IPS-20b (cell line): Measurements from ENCODE around the gene CHID1.

ENCODE experiments used
- H3K27ac ChIP-seq: one replicate; pipeline ENCODE4 v1.5.1; 2013; ENCODE audit warnings: low read length
- H3K27me3 ChIP-seq: 2 replicates; pipeline ENCODE4 v1.6.1; 2013; ENCODE audit warnings: mild to moderate bottlenecking, low read length, inconsistent platforms; ENCODE audit not compliant: insufficient read depth
- H3K36me3 ChIP-seq: 2 replicates; pipeline ENCODE4 v1.6.1; 2013; ENCODE audit warnings: low read depth, mild to moderate bottlenecking, inconsistent platforms, low read length, moderate library complexity; ENCODE audit not compliant: insufficient read depth
- H3K4me1 ChIP-seq: 2 replicates; pipeline ENCODE4 v1.6.1; 2013; ENCODE audit warnings: mild to moderate bottlenecking, control low read depth, inconsistent platforms, low read length, moderate library complexity; ENCODE audit not compliant: insufficient read depth
- H3K4me3 ChIP-seq: 2 replicates; pipeline ENCODE4 v1.5.1; 2013; ENCODE audit warnings: mild to moderate bottlenecking, low read length, inconsistent platforms
- H3K9ac ChIP-seq: 2 replicates; pipeline ENCODE4 v1.6.1; 2013; ENCODE audit warnings: low read depth, mild to moderate bottlenecking, inconsistent platforms, low read length, moderate library complexity
- H3K9me3 ChIP-seq: 2 replicates; pipeline ENCODE4 v1.6.1; 2013; ENCODE audit warnings: mild to moderate bottlenecking, low read depth, low read length, inconsistent platforms; ENCODE audit not compliant: insufficient read depth

Gene CHID1

DNA sequence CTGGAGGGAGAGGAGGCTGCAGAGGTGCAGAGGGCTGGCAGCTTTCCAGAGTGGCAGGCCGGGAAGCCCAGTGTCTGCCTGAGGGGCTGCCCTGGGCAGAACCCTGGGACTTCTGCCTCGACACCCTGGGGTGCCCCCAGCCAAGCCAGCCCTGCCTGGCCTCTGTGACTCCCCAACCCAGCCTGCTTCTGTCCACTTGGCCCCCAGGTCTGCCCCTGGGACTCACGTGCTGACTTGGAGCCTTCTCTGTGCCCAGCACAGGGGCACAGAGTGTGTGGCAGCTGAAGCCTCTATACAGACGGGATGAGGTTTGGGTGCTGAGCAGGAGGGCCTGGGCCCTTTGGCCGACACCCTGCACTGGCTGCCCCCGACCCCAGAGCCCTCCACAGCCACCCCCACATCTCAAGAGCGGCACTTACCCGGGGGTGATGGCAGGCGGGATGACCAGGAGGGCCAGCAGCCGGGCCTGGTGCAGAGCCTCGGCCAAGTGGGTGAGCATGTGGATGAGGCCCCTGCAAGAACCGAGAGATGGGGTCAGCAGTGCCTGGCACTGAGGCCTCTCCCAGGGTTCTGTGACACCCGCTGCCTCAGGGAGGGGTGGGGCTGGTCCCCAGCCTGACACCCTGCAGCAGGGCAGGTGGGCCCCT, 17.5 kb downstream of the CHID1 start:
- H3K9me3 ChIP-seq: no peaks in the 10 kb centered on the region
- H3K4me1 ChIP-seq: no peaks in the 10 kb centered on the region; the same call in 1 of the 2 replicates
- H3K9ac ChIP-seq: no peak overlapping the region
- no peaks in the 10 kb centered on the region for H3K27me3 ChIP-seq
- no peak overlapping the region for H3K27ac ChIP-seq
- H3K4me3 ChIP-seq: no peak overlapping the region
- peaks cover 5% of the 10 kb centered on the region; the same call in 1 of the 2 replicates for H3K36me3 ChIP-seq

GRCh38 chr11:890794-891540, 19.6 kb downstream of the CHID1 start:
- no peak overlapping the region for H3K9ac ChIP-seq
- no peaks in the 10 kb centered on the region; the same call in 1 of the 2 replicates for H3K4me1 ChIP-seq
- H3K36me3 ChIP-seq: 0 out of 2 replicates have a peak, but pooled peaks cover 19% of the 10 kb centered on the region
- no peak overlapping the region for H3K4me3 ChIP-seq
- H3K9me3 ChIP-seq: no peaks in the 10 kb centered on the region
- no peak overlapping the region for H3K27ac ChIP-seq
- H3K27me3 ChIP-seq: no peaks in the 10 kb centered on the region

DNA sequence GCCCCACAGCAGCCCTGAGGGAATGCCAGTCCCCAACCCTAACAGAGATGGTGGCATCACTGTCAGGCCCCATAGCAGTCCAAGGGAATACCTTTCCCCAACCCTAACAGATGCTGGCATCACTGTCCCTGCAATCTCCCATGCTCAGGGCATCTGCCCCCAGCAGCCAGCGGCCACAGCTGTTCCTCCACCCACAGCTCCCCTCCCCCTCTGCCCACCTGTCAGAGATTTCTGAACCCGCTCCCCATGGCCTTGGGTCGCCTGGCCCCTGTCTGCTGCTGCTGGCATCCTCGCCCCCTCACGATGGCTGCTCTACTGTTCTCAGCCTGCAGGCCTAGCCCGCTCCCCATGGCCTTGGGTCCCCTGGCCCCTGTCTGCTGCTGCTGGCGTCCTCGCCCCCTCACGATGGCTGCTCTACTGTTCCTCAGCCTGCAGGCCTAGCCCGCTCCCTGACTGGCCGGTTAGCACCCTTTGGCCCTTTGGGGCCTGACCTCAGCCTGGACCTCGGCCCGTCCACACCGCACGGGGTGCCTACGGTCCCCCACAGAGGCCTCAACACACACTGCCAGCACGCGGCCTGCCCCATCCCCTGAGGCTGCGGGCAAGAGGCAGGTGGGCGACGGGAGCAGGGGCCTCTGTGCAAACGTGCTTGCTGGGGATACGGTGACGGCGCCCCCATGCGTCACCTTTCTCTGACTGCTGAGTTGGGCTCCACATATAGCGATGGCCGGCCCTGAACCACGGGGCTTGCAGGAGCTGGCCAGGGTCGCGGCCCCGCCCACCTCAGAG, 20.7 kb downstream of the CHID1 start:
- Histone ChIP-seq H3K36me3 (0 out of 2 replicates have a peak, but pooled peaks cover 19% of the 10 kb centered on the region), H3K9ac (no peak overlapping the region), H3K27me3 (no peaks in the 10 kb centered on the region), H3K9me3 (no peaks in the 10 kb centered on the region), H3K4me3 (no peak overlapping the region), H3K4me1 (no peaks in the 10 kb centered on the region; the same call in 1 of the 2 replicates), H3K27ac (no peak overlapping the region)

DNA sequence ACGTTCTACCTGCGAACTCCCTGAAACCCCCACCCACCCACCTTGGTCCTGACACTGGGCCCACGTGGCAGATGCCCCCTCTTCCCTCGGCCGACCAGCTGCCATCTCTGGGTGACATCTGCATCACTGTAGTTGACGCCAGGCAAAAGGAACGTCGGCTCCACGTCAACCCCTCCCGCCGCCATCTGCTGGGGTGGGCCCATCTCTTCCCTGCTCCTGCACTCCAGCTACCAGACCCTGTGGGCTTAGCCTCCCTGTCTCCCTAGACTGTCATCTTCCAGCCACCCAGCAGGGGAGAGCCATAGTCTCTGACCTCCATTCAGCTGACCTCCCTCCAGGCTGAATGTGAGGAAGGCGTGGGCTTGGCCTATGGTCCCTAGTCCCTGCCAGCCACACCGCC, 21.4 kb downstream of the CHID1 start:
- Histone ChIP-seq H3K9me3 (no peaks in the 10 kb centered on the region), H3K4me3 (no peak overlapping the region), H3K27me3 (no peaks in the 10 kb centered on the region), H3K36me3 (0 out of 2 replicates have a peak, but pooled peaks cover 19% of the 10 kb centered on the region), H3K4me1 (no peaks in the 10 kb centered on the region; the same call in 1 of the 2 replicates), H3K9ac (no peak overlapping the region), H3K27ac (no peak overlapping the region)

DNA sequence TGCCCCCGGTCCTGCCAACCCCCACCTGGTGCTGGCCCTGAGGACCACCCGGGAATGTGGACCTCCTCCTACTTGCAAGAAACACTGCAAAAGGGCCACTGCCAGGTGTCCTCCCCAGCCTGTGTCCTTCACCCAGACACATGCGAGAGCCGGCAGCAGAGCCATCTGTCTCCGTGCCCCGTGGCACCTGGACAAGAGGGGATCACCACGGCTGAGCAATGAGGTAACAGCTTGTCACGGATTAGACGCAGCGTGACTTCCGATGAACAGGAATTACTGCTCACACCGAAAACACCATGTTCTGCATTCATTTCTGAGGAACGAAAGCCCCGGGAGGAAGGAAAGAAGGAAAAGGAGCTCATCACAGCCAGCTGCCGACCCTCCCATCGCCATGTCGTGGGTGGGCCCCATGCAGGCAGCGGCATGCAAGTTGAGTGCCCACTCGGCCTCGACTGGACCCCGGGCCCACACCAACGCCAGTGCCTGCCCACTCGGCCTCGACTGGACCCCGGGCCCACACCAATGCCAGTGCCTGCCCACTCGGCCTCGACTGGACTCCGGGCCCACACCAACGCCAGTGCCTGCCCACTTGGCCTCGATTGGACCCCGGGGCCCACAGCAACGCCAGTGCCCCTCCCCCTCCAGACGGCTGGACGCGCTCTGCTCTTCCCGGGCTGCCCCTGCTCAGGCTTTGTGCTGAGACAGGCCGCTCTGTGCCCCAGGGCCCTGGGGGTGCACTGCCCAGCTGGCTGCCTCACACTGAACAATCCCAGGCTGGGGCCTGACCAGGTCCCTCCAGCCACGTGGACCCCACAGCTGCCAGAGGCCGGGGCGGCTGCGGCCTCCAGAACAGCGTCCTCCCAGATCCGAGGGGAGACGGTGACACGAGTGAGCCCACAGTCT, 22.0 kb downstream of the CHID1 start:
- Histone ChIP-seq H3K27me3 (no peaks in the 10 kb centered on the region), H3K9me3 (no peaks in the 10 kb centered on the region), H3K9ac (no peak overlapping the region), H3K36me3 (0 out of 2 replicates have a peak, but pooled peaks cover 22% of the 10 kb centered on the region), H3K4me1 (no peaks in the 10 kb centered on the region; the same call in 1 of the 2 replicates), H3K27ac (no peak overlapping the region), H3K4me3 (no peak overlapping the region)

DNA sequence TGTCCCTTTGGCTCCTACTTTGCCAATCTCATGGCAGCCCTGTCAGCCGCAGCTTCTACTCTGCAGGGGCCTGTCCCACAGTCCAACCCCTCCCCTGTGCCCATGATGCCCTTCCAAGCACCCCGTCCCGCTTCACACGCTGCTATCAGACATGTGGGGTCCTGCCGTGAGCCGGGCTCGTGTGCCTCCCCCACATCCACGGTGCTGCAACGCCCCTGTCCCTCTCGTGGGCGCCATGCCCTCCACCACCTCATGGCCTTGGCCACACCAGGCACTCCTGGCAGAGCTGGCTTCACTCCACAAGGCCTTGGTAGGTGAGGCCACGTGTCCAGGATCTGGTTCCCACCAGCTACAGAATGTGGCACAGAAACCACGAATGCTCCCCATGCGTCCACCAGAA, 23.0 kb downstream of the CHID1 start:
- no peaks in the 10 kb centered on the region; the same call in 1 of the 2 replicates for H3K4me1 ChIP-seq
- H3K27ac ChIP-seq: no peak overlapping the region
- H3K4me3 ChIP-seq: no peak overlapping the region
- H3K9me3 ChIP-seq: no peaks in the 10 kb centered on the region
- H3K27me3 ChIP-seq: no peaks in the 10 kb centered on the region
- no peak overlapping the region for H3K9ac ChIP-seq
- peaks cover 29% of the 10 kb centered on the region for H3K36me3 ChIP-seq

- Histone ChIP-seq H3K36me3 (peaks cover 34% of the 10 kb centered on the region), H3K27me3 (no peaks in the 10 kb centered on the region), H3K27ac (no peak overlapping the region), H3K9me3 (no peaks in the 10 kb centered on the region), H3K9ac (no peak overlapping the region), H3K4me1 (no peaks in the 10 kb centered on the region; the same call in 1 of the 2 replicates), H3K4me3 (no peak overlapping the region)
Measured at GRCh38 chr11:886568-886967, 24.0 kb downstream of the CHID1 start.

DNA sequence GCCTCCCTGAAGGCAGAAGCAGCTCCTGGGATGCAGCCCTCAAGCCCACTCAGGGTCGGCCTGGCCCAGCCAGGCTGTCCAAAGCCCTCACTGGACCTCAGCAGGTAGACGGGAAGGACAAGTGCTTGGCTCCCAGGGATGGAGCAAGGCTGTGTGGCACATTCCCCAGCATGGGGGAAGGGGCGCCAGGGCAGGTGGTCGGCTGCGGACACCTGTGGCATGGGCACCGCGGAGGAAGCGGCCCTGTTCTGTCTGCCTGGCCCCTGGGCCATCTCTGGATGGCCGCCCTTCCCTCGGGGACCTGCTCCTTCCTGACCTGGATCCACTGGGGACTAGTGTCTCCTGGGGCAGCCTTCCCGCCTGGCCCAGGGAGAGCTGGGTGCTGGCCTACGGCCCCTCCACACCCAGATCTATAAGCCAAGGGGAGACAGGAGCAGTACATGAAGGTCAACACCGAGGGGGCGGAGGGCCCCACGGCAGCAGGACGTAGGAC, 26.0 kb downstream of the CHID1 start:
- H3K36me3 ChIP-seq: peaks cover 49% of the 10 kb centered on the region

DNA sequence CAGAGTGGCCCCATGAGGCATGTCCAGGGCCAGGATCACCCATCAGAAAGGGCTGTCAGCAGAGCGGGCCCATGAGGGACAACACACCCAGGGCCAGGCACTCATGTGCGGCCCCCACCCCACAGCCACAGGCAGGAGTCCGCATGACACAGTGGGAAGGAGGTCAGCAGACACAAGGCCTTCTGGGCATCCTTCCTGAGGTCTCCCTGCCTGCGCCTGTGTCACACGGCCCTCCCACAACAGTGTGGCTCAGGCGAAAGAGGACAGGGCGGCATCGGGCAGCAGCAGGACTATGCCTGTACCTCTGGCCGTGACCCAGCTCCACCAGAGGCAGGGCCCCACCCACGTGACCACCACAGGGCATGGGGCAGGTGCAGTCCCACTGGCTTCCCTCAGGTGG, 27.1 kb downstream of the CHID1 start:
- Histone ChIP-seq H3K9me3 (no peaks in the 10 kb centered on the region), H3K27me3 (no peaks in the 10 kb centered on the region), H3K9ac (no peak overlapping the region), H3K4me3 (no peak overlapping the region), H3K27ac (no peak overlapping the region), H3K4me1 (no peaks in the 10 kb centered on the region), H3K36me3 (peaks cover 55% of the 10 kb centered on the region)

More for the DNA sequence above, 26.0 kb downstream of the CHID1 start:
- Histone ChIP-seq H3K9ac (no peak overlapping the region), H3K9me3 (no peaks in the 10 kb centered on the region), H3K4me1 (no peaks in the 10 kb centered on the region), H3K27me3 (no peaks in the 10 kb centered on the region), H3K4me3 (no peak overlapping the region), H3K27ac (no peak overlapping the region)

DNA sequence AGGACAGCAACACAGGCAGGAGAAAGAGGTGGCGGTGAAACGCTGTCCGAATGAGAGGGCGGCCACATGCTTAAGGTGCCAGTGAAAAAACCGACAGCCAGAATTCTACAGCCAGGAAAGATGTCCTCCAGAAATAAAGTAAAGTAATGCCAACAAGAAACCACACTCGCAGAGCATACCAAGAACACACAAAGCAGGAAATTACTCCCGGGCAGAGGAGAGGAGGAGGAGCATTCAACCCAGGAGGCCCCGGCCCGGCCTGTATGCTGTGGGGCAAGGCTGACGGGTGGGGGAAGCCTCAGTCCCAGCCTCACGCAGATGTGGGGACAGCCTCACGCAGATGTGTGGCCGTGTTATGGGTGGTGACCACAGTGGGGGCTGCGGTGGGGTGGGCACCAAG, 28.0 kb downstream of the CHID1 start:
- Histone ChIP-seq H3K9me3 (no peaks in the 10 kb centered on the region), H3K4me1 (no peaks in the 10 kb centered on the region), H3K27ac (no peak overlapping the region), H3K36me3 (peaks cover 51% of the 10 kb centered on the region), H3K4me3 (no peak overlapping the region), H3K9ac (no peak overlapping the region), H3K27me3 (no peaks in the 10 kb centered on the region)

GRCh38 chr11:880447-880846, 30.2 kb downstream of the CHID1 start:
- no peaks in the 10 kb centered on the region for H3K4me1 ChIP-seq
- no peaks in the 10 kb centered on the region for H3K27me3 ChIP-seq
- no peak overlapping the region for H3K4me3 ChIP-seq
- no peaks in the 10 kb centered on the region for H3K9me3 ChIP-seq
- H3K27ac ChIP-seq: no peak overlapping the region
- H3K36me3 ChIP-seq: peaks cover 37% of the 10 kb centered on the region
- H3K9ac ChIP-seq: no peak overlapping the region
